Sigmoid colon (tissue), 4 donors: ENCODE data around the gene VPS8.

ENCODE experiments used
- EP300 ChIP-seq, 4 donors: sonication (generic); formaldehyde crosslinking; IDR thresholded peaks; one replicate each; pipeline ENCODE4 v1.6.1; 2017; ENCODE audit warnings: antibody characterized with exemption in 4 of 4
- POLR2A ChIP-seq, 2 donors: fragments of 450-650 bp; IDR thresholded peaks; one replicate each; pipeline ENCODE4 v1.6.1; 2016; ENCODE audit warnings: antibody characterized with exemption in 2 of 2, mild to moderate bottlenecking in 2 of 2, moderate library complexity in 2 of 2
- TF ChIP-seq, protein P1 (sequence below), 4 experiments: fragments of 450-650 bp in 3 of 4; fragments of 200-600 bp in 1 of 4; IDR thresholded peaks; one replicate each; pipeline ENCODE4 v1.5.1; 2016 to 2019; ENCODE audit warnings: antibody characterized with exemption in 4 of 4, mild to moderate bottlenecking in 3 of 4, moderate library complexity in 2 of 4

DNA sequence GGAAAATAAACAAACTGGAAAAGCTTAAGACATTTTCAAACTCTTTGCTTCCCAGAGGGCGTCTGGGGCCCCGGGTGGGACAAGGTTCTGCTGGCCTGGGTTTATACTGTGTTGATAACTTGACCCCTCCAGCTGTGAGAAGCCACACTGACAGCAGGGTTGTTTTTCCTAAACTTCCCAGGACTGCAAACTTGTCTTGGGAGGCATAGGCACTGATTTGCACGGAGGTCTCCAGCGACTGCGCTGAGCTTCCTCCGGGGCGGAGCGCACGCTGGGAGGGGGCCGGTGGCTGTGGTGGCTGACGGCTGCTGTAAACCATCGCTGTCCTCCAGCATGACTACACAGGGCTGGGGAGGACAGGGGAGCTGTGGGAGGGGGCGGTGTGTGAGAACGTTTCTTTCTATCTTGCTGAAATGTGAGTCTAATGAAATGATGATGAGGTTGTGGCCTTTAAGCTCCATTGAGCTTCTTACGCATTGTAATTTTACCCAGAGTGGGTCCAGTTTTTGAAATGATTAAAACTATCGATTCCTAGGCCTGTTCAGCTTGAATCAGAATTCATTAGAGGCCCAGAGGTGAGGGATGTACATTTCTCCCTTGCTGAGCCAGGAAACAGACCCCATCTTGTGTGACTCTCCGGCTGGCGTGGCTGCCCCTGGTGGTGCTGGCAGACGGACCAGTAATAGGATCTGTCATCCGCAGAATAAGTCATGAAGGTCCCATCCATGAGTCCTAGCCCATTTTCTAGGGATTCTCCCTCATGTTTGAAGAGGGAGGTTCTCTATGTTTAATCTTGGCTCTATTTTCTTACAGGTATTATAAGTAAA is 40.5 kb upstream of the VPS8 start:
- TF ChIP-seq, protein P1, sequence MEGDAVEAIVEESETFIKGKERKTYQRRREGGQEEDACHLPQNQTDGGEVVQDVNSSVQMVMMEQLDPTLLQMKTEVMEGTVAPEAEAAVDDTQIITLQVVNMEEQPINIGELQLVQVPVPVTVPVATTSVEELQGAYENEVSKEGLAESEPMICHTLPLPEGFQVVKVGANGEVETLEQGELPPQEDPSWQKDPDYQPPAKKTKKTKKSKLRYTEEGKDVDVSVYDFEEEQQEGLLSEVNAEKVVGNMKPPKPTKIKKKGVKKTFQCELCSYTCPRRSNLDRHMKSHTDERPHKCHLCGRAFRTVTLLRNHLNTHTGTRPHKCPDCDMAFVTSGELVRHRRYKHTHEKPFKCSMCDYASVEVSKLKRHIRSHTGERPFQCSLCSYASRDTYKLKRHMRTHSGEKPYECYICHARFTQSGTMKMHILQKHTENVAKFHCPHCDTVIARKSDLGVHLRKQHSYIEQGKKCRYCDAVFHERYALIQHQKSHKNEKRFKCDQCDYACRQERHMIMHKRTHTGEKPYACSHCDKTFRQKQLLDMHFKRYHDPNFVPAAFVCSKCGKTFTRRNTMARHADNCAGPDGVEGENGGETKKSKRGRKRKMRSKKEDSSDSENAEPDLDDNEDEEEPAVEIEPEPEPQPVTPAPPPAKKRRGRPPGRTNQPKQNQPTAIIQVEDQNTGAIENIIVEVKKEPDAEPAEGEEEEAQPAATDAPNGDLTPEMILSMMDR (IDR thresholded peaks at IDR 0.05), result no peak
- TF ChIP-seq EP300 (IDR thresholded peaks at IDR 0.05) (no peak), POLR2A (IDR thresholded peaks at IDR 0.05) (no peak)
